Kidney epithelial cell (primary cell): Measurements from ENCODE around the gene CLEC6A. TPM values are rescaled to one million over a fixed set of nuclear protein-coding genes. Genes with fewer than 3 reads are reported as not detected.
"Not testable (repeated sequence)": the region's sequence is repeated elsewhere in the genome, so short reads cannot be mapped to it uniquely, and the experiment has no call there.

Experiments
- DNase-seq: peaks from one replicate; pipeline ENCODE4 v3.0.0-alpha.2; 2010; ENCODE audit warnings: low read depth
- H3K27me3 ChIP-seq: 2 replicates; pipeline ENCODE4 v1.6.0; 2011; ENCODE audit warnings: low read length; ENCODE audit not compliant: control insufficient read depth, insufficient read depth
- H3K36me3 ChIP-seq: 2 replicates; pipeline ENCODE4 v1.5.1; 2011; ENCODE audit warnings: low read length; ENCODE audit not compliant: control insufficient read depth, insufficient read depth
- H3K4me3 ChIP-seq: 2 replicates; pipeline ENCODE4 v1.5.1; 2011; ENCODE audit warnings: low read depth, mild to moderate bottlenecking, control low read depth, low read length
- total RNA-seq: library from RNA; depleted of rRNA; stranded (reverse); fragments of >200 nt; gene quantifications from 2 replicates; pipeline ENCODE4 v1.2.3, GENCODE V29; 2015
- TF ChIP-seq, protein P1 (sequence below): IDR thresholded peaks from 2 replicates; pipeline ENCODE4 v1.5.1; 2011; ENCODE audit warnings: mild to moderate bottlenecking, moderate library complexity, low read length, control low read depth, inconsistent platforms; ENCODE audit not compliant: insufficient read depth, poor library complexity, severe bottlenecking

Gene CLEC6A
- not detected in 2 replicates for total RNA-seq

DNA sequence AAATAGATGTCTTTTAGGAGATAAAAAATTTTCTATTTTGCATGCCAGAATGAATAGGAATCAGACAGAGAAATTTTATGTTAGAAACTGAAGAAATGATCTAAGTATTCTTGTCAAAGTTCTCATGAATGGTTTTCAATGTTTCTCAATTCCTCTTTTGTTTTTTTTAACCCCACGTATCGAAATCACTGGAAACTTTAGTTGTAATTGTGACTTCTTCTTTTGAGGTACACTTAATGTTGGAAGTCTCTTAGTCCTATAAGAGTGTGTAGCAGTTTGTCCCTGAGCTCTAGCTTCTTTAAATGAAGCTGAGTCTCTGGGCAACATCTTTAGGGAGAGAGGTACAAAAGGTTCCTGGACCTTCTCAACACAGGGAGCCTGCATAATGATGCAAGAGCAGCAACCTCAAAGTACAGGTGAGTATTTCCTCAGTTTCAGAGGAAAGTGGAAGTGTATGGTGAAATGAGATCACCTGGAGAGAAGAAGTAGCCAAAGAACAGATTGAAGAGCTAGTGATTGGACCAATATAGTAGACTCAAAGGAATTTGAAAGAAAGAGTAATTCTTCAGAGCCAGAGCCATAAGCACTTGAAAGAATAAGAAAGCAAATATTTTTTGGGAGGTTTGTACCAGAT, at the start of gene CLEC6A:
Gene CLEC6A, plus strand, starts transcription at position 236 of the 634 bp plus-strand sequence. Its CDS starts 150 bp downstream, at position 386.
- Histone ChIP-seq H3K27me3 (no peaks in the 10 kb centered on the region), H3K36me3 (no peaks in the 10 kb centered on the region), H3K4me3 (no peak within 1 kb of the TSS)
- TF ChIP-seq, protein P1, sequence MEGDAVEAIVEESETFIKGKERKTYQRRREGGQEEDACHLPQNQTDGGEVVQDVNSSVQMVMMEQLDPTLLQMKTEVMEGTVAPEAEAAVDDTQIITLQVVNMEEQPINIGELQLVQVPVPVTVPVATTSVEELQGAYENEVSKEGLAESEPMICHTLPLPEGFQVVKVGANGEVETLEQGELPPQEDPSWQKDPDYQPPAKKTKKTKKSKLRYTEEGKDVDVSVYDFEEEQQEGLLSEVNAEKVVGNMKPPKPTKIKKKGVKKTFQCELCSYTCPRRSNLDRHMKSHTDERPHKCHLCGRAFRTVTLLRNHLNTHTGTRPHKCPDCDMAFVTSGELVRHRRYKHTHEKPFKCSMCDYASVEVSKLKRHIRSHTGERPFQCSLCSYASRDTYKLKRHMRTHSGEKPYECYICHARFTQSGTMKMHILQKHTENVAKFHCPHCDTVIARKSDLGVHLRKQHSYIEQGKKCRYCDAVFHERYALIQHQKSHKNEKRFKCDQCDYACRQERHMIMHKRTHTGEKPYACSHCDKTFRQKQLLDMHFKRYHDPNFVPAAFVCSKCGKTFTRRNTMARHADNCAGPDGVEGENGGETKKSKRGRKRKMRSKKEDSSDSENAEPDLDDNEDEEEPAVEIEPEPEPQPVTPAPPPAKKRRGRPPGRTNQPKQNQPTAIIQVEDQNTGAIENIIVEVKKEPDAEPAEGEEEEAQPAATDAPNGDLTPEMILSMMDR, result no peak
- DNase-seq, result no peak

DNA sequence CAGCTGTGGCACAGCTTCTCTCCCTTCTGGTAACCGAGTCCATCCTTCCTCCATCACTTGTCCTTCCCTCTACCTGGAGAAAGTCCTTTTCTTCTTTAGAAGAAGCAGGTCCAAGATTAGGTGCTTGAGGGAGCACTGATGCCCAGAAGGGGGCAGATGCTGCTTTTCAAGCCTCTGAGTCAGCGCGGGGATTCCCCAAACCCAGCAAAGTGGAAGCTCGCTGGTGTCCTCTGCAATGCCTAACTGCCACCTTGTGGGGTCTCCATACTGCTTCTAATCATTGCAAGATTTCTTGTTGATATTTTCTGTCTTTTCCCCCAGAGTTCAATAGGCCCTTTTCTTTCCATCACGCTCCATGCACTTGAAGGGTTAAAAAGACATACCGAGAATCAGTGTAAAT, 36.2 kb upstream of the CLEC6A start:
- TF ChIP-seq, protein P1, result peak; percentile 21
- not testable (repeated sequence) for DNase-seq, H3K36me3 ChIP-seq, H3K27me3 ChIP-seq, H3K4me3 ChIP-seq

DNA sequence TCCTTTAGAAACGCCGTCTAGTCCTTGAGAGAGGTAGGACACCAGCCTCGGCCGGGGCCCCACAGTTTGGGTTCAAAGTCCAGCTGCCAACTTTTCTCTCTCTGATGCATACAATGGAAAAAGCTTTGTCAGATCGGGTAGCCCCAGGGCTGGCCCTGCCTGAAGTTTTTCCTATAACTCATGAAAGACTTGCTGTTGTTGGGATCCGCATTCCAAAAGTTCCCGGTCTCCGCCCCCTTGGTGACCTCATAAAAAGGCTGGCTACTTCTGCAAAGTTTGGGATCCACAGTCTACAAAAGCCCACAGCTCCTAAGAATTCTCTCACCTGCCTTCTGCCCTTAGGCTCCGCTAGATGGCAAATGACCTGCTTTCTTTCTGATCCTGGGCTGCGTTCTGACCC, 35.3 kb upstream of the CLEC6A start:
- DNase-seq, result no peak
- no peaks in the 10 kb centered on the region for H3K36me3 ChIP-seq
- H3K27me3 ChIP-seq, result no peaks in the 10 kb centered on the region
- TF ChIP-seq, protein P1, result no peak
- H3K4me3 ChIP-seq, result no peak overlapping the region

DNA sequence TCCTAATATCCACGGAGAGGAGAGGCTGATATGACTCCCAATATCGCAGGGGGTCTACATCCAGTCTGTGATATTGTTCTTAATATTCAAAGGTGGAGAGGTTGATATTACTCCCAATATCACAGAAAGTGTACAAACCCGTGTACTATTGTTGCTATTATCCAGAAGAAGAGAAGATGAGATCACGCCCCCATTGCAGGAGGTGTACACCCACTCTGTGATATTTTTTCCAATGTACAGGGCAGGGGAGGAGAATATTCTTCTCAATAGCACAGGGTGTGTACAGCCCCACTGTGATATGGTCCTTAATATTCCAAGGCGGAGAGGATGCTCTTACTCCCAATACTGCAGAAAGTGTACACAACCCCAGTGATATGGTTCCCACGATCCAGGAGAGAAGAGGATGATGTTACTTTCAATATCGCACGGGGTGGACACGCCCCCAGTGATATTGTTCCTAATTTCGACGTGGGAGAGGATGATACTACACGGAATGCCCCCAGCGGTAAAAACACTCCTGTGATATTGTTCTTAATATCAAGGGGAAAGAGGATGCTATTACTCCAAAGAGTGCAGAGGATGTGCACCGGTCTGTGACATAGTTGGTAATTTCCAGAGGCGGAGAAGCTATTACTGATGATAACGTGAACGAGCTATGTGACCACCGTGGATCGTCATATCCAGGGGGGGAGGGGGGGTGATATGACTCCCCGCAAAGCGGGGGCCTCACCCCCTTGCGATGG, 11.1 kb upstream of the CLEC6A start:
- not testable (repeated sequence) for DNase-seq, H3K36me3 ChIP-seq, H3K4me3 ChIP-seq, H3K27me3 ChIP-seq

DNA sequence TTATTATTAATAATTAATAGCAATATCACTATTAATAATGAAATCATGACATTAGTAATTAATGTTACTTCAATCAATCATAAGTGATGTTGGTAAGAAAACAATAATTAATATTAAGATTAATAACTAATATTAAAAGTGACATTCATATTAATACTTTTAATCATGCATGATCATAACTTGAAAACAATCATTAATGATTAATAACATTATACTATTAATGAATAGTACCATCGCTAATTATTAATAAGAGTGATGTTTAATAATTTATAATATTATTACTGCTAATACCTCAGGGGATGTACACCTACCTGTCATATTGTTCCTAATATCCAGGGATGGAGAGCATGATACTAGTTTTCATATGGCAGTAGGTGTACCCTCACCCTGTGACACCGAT, 10.0 kb upstream of the CLEC6A start:
- TF ChIP-seq, protein P1, result no peak
- no peak overlapping the region for H3K4me3 ChIP-seq
- no peak for DNase-seq

DNA sequence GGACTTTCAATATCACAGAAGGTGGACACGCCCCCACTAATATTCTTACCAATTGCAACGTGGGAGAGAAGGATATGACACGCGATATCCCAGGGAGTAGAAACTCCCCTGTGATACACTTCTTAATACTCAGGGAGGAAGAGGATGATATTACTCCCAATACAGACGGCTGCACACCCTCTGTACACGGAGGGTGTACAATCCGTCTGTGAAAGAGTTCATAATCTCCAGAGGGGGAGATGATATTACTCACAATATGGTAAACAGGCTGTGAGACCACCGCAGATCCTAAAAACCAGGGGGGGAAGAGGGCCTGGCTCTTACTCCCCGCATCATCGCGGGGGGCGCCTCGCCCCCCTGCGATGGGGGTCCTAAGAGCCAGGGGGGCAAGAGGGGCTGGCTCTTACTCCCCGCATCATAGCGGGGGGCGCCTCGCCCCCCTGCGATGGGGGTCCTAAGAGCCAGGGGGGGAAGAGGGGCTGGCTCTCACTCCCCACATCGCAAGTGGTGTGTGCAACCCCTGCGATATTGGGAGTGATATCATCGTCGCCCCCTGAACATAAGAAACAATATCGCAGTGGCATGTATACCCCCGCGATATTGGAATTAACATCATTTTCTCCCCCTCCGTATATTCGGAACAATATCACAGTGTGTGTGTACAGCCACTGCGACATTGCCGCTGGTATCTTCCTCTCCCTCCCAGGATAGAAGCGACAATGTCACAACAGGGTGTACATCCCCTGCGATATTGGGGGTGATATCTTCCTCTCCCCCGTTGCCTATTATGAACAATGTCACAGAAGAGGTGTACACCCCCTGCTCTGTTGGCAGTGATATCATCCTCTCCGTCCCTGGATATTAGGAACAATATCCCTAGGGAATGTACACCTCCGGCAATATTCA, 8.9 kb upstream of the CLEC6A start:
- DNase-seq, result no peak
- no peak overlapping the region for H3K4me3 ChIP-seq
- no peaks in the 10 kb centered on the region for H3K27me3 ChIP-seq
- TF ChIP-seq, protein P1, result no peak
- no peaks in the 10 kb centered on the region for H3K36me3 ChIP-seq

More for the DNA sequence above, 10.0 kb upstream of the CLEC6A start:
- Histone ChIP-seq H3K36me3 (no peaks in the 10 kb centered on the region), H3K27me3 (no peaks in the 10 kb centered on the region)
